ENCODE results near the gene MYO15A.

- TF ChIP-seq CTCF (IDR thresholded peaks at IDR 0.05) (no peak), EZH2 (IDR thresholded peaks at IDR 0.05; ENCODE audit: borderline replicate concordance, insufficient read depth, low read depth, low read length, poor library complexity, severe bottlenecking) (no peak)
These were observed 69.2 kb downstream of the MYO15A start for GRCh38 chr17:18177722-18178121.

Data from B cell (primary cell).